Coronary artery (tissue), 2 donors: Measurements from ENCODE around the gene DNAJC17.
A peak's percentile ranks its signal among the peaks of the same experiment; 100 is the strongest.

Experiments used
- DNase-seq: peaks from one replicate; pipeline ENCODE4 v3.0.0-alpha.2; 2017; ENCODE audit warnings: low spot score
- H3K27ac ChIP-seq, 2 donors: fragments of 200-600 bp; sonication (generic); one replicate each; pipeline ENCODE4 v1.5.1; 2016 to 2019
- H3K4me3 ChIP-seq: fragments of 200-600 bp; sonication (generic); 2 replicates; pipeline ENCODE4 v1.5.1; 2016; ENCODE audit warnings: mild to moderate bottlenecking, moderate library complexity
- TF ChIP-seq, protein P1 (sequence below): fragments of 200-600 bp; sonication (generic); IDR thresholded peaks from one replicate; pipeline ENCODE4 v1.5.1; 2019; ENCODE audit warnings: antibody characterized with exemption

Gene DNAJC17

DNA sequence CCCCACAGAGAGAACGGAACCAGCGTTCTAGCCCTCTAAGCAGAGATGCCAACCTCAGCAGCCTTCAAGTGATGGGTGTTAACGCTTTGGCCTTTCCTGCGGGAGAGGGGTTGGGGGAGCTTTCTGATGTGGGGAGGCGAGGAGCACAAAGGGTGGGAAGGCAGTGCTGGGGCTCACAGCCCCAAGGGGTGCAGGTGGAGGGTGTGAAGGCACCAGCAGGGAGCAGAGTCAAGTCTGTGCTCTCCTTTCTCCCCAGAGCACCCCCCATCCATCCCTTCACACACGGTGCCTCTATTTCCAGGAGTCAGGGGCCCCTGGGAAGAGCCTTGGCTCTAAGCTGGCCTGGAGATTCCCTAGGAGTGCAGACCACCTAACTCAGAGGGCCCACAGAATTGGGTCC lies 33.4 kb downstream of the DNAJC17 start:
- no peak for DNase-seq
- TF ChIP-seq, protein P1, sequence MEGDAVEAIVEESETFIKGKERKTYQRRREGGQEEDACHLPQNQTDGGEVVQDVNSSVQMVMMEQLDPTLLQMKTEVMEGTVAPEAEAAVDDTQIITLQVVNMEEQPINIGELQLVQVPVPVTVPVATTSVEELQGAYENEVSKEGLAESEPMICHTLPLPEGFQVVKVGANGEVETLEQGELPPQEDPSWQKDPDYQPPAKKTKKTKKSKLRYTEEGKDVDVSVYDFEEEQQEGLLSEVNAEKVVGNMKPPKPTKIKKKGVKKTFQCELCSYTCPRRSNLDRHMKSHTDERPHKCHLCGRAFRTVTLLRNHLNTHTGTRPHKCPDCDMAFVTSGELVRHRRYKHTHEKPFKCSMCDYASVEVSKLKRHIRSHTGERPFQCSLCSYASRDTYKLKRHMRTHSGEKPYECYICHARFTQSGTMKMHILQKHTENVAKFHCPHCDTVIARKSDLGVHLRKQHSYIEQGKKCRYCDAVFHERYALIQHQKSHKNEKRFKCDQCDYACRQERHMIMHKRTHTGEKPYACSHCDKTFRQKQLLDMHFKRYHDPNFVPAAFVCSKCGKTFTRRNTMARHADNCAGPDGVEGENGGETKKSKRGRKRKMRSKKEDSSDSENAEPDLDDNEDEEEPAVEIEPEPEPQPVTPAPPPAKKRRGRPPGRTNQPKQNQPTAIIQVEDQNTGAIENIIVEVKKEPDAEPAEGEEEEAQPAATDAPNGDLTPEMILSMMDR, result no peak
- H3K27ac ChIP-seq, result no peak overlapping the region
- no peak overlapping the region for H3K4me3 ChIP-seq

DNA sequence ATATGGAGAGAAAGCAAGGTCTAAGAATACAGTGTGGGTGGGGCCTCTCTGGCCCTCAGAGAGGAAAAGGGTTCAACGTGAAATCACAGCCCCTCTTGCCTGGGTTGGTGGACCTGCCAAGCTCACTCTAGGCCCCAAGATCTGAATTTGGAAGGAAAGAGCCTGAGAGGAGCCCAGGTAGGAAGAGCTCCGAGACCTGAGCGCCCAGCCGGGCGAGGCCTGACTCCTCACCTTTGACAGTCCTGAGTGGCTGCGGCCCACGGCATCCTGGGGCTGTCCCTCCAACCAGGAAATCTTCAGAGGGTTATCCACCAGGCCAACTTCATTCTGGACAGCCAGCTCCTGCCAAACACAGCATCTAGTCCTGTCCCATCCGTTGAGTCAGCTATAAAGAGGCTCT lies 33.8 kb downstream of the DNAJC17 start:
- no peak for DNase-seq
- TF ChIP-seq, protein P1, result no peak
- H3K27ac ChIP-seq, result no peak overlapping the region
- H3K4me3 ChIP-seq, result no peak overlapping the region

DNA sequence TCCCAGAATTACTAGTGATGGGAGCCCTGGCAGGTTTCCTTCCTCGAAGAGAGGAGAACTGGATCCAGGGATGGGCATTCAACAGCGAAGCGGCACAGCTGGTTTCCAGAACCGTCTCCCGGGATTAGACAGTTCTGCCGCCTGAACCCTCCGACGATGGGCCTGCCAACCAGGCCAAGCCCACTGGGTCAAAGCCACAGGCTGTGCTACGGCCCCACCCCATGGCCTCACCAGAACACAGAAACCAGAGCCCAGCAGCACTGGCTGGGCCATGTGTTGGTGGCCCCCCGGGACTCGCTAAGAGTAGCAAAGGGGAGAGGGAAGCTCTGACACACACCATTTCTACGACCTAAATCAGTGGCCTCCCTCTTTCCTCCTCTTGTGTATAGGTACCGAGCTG lies 35.3 kb downstream of the DNAJC17 start:
- Histone ChIP-seq H3K27ac (no peak overlapping the region), H3K4me3 (no peak overlapping the region)
- DNase-seq, result no peak
- TF ChIP-seq, protein P1, result no peak

DNA sequence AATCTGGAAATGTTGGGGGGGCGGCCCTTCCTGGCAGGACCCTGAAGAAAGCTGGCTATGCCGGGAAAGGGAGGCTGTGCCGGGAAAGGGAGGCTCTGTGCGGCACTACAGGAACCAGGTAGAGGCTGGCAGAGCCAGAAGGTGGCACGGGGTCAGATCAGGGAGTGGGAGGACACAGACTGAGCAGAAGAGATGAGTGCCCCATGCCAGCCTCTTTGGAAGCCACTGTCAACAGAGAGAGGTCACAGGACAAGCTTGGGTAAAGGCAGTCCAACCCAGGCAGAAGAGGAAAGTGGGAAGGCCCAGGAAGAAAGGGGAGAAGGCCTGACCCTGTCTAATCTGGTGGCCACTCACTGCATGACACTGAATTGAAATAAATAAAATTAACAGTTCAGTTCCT lies 36.0 kb downstream of the DNAJC17 start:
- H3K4me3 ChIP-seq, result no peak overlapping the region
- no peak overlapping the region for H3K27ac ChIP-seq
- TF ChIP-seq, protein P1, result no peak
- no peak for DNase-seq

DNA sequence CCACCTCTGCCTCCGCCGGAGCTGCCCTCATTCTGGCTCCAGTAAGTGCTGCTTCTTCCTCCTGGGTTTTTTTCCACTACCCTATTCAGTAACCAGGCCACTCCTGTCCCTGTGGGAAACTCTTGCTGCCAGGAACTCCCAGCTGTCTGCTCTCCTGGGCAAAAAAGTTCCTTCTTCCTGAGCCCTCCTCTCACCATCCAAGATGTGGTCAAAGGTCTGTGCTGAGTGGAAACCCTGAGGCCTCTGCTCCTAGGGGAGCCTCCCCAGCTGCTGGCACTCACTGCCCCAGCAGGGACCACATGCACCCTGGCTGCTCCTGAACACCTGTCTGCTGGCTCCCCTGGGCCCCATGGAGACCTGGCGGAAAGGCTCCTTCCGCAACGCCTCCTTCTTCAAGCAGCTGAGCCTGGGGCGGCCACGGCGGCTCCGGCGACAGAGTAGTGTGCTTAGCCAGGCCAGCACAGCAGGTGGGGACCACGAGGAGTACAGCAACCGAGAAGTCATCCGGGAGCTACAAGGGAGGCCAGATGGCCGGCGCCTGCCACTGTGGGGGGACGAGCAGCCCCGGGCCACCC lies 37.0 kb downstream of the DNAJC17 start:
- no peak for DNase-seq

DNA sequence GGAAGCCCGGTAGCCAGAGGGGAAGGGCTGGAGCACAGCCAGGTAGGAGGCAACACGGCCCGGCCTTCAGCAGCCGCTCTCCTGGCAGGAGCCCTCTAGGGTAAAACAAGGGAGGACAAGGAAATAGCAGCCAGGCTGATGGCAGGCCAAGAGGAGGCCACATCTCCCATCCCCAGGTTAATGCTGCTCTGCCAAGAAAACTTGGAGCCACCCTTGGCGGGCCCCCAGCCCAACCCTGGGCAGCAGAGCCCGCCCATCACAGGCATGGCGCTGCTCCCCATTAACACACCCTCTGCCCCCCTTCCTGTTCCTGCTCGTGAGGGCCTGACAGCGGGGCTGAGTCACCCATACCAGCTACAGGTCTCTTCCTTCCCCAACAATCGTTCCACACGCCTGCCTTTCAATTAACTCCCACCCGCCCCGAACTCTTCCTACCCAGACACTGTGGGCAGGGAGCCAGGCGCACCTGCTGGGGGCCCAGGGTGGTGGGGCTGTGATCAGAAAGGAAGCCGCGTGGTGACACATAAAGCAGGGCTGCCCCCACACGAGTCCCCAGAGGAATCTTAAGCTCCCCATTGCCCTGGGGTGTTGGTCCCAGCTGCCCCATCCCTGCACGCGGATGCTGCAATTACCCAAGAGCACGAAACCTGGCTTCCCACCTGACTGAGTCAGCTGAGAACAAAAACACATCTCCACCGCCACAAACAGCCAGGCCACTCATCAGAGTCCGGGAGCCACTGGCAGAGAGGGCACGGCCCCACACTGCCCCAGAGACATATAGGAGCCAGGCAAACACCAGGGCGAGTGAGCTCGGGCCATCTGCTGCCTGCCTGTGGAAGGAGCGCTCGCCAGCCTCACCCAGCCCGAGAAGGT lies 37.8 kb downstream of the DNAJC17 start, which contains the start of gene C15orf62:
Gene C15orf62, plus strand, starts transcription at position 707 of the 873 bp plus-strand sequence. CDS start 516 bp downstream, outside the sequence.
- no peak within 1 kb of the TSS for H3K4me3 ChIP-seq
- H3K27ac ChIP-seq, result peak within 1 kb of the TSS in 1 of 2 donors; percentile 51
- DNase-seq, result no peak
- TF ChIP-seq, protein P1, result no peak

More for the DNA sequence above, 37.0 kb downstream of the DNAJC17 start:
- Histone ChIP-seq H3K27ac (peak overlapping the region in 1 of 2 donors; percentile 51), H3K4me3 (no peak overlapping the region)
- TF ChIP-seq, protein P1, result no peak
